ENCODE results near the gene NRTN. TPM values are rescaled to one million over a fixed set of nuclear protein-coding genes. Genes with fewer than 3 reads are reported as not detected.
"Not testable (repeated sequence)": the region's sequence is repeated elsewhere in the genome, so short reads cannot be mapped to it uniquely, and the experiment has no call there.

NRTN gene
- total RNA-seq, 1 donor from 2014 or later = 2.1 TPM

DNA sequence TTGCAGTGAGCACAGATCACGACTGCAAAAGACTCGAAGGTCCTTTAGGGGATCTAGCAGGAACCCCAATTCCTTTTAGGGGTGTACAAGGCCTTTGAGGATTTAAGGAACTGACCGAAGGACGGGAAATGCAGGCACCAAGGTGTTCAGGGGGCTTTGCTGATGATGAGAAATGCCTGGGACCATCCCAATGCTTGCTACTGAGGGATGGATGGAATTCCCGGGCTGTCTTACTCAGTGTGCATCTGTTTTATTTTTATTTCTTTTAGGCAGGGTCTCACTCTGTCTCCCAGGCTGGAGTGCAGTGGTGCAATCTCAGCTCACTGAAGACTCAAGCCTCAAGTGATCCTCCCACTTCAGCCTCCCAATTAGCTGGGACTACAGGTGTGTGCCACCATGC is 31.6 kb upstream of the NRTN start:
- Mint-ChIP-seq H3K4me1 (ENCODE audit: low read depth) (no peaks in the 10 kb centered on the region), H3K36me3 (ENCODE audit: insufficient read depth) (no peaks in the 10 kb centered on the region), H3K4me3 (ENCODE audit: low read depth) (no peak overlapping the region), H3K27ac (no peak overlapping the region), H3K9me3 (ENCODE audit: low read depth) (no peaks in the 10 kb centered on the region), H3K27me3 (no peaks in the 10 kb centered on the region)
- TF ChIP-seq, protein P1, sequence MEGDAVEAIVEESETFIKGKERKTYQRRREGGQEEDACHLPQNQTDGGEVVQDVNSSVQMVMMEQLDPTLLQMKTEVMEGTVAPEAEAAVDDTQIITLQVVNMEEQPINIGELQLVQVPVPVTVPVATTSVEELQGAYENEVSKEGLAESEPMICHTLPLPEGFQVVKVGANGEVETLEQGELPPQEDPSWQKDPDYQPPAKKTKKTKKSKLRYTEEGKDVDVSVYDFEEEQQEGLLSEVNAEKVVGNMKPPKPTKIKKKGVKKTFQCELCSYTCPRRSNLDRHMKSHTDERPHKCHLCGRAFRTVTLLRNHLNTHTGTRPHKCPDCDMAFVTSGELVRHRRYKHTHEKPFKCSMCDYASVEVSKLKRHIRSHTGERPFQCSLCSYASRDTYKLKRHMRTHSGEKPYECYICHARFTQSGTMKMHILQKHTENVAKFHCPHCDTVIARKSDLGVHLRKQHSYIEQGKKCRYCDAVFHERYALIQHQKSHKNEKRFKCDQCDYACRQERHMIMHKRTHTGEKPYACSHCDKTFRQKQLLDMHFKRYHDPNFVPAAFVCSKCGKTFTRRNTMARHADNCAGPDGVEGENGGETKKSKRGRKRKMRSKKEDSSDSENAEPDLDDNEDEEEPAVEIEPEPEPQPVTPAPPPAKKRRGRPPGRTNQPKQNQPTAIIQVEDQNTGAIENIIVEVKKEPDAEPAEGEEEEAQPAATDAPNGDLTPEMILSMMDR (IDR thresholded peaks at IDR 0.05; ENCODE audit: unreplicated experiment) = no peak
- DNase-seq (ENCODE audit: low spot score, unreplicated experiment) = no peak

DNA sequence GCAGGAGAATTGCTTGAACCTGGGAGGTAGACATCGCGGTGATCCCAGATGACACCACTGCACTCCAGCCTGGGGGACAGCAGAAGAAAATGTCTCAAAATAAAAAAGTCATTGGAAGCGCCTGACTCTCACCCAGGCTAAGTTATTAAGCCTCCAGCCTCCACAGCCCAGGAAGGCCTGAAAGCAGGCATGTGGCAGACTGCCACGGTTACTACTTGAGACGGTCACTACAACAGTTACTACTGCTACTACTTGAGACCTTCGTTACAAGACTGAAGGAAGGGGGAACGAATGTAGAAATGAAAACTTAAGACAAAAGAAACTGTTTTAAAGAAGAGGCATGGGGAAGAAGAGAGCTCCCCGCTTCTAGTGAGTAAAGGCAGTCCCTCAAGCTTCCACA is 29.9 kb upstream of the NRTN start:
- no peaks in the 10 kb centered on the region for H3K4me1 Mint-ChIP-seq (ENCODE audit: low read depth)
- no peak overlapping the region for H3K4me3 Mint-ChIP-seq (ENCODE audit: low read depth)
- TF ChIP-seq, protein P1 (IDR thresholded peaks at IDR 0.05; ENCODE audit: unreplicated experiment) = no peak

DNA sequence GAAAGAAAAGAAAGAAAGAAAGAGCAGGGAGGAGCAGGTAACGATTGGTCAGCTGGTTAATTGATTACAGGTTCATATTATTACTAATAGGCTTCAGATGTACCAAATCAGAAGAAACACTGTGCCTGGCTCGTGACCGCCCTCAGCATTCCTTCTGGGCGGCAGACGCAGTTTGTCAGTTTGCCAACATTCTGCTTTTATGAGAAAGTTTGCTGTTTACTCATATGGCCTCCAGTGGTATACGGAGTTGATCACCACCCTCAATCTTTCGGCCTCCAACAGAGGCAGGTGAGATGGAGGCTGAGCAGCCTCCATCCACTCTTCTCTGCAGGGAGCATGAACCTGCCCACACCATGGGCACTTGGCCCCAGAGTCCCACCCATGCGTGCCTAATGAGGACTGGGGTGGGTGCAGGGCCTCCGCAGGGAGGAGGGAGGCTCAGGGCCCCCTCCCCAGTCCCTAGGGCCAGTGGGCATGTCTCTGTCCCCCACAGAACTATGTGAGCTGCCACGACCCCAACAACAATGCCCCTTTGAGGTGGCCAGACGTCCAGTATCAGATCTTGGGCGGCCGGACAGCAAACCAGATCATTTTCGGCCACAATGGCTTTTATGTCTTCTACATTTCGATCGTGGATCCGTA is 29.1 kb upstream of the NRTN start:
- no peaks in the 10 kb centered on the region for H3K36me3 Mint-ChIP-seq (ENCODE audit: insufficient read depth)
- DNase-seq (ENCODE audit: low spot score, unreplicated experiment) = no peak
- no peaks in the 10 kb centered on the region for H3K4me1 Mint-ChIP-seq (ENCODE audit: low read depth)
- H3K27ac Mint-ChIP-seq = peak overlapping the region; percentile 67
- TF ChIP-seq, protein P1 (IDR thresholded peaks at IDR 0.05; ENCODE audit: unreplicated experiment) = no peak
- H3K9me3 Mint-ChIP-seq (ENCODE audit: low read depth) = no peaks in the 10 kb centered on the region
- H3K27me3 Mint-ChIP-seq = no peaks in the 10 kb centered on the region
- H3K4me3 Mint-ChIP-seq (ENCODE audit: low read depth) = no peak overlapping the region

More for the DNA sequence above, 29.9 kb upstream of the NRTN start:
- H3K36me3 Mint-ChIP-seq (ENCODE audit: insufficient read depth) = no peaks in the 10 kb centered on the region
- no peaks in the 10 kb centered on the region for H3K9me3 Mint-ChIP-seq (ENCODE audit: low read depth)
- H3K27ac Mint-ChIP-seq = no peak overlapping the region
- H3K27me3 Mint-ChIP-seq = no peaks in the 10 kb centered on the region
- DNase-seq (ENCODE audit: low spot score, unreplicated experiment) = no peak

DNA sequence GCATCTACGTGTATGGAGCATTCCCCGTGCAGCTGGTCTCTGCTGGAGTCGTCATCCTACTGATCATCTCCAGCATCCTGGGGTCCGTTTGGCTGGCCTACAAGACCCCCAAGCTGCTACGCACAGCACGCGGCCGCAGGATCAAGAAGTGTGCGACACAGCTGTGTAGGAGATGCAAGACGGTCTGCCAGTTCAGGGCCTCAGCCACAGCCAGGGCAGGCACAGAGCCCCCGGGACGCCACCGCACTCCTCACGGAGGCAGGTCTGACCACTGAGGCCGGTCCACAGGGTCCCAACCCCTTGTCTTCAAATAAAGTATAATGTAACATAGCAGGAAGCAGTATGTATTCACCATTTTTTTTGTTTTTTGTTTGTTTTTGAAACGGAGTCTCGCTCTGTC is 26.5 kb upstream of the NRTN start:
- TF ChIP-seq, protein P1 (IDR thresholded peaks at IDR 0.05; ENCODE audit: unreplicated experiment) = no peak
- Mint-ChIP-seq H3K27me3 (no peaks in the 10 kb centered on the region), H3K36me3 (ENCODE audit: insufficient read depth) (no peaks in the 10 kb centered on the region), H3K4me1 (ENCODE audit: low read depth) (no peaks in the 10 kb centered on the region), H3K27ac (no peak overlapping the region), H3K4me3 (ENCODE audit: low read depth) (no peak overlapping the region), H3K9me3 (ENCODE audit: low read depth) (no peaks in the 10 kb centered on the region)
- DNase-seq (ENCODE audit: low spot score, unreplicated experiment) = no peak

DNA sequence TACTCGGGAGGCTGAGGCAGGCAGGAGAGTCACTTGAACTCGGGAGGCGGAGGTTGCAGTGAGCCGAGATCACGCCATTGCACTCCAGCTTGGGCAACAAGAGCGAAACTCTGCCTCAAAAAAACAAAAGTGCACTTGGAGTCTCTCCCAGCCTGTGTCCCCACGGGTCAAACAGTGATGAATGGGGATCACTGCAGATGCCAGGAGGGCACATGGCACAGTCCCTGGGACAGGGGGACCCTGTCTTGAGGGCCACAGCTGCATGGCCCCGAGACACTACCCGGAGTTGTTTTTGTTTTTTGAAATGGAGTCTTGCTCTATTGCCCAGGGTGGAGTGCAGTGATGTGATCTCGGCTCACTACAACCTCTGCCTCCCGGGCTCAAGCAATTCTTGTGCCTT is 24.0 kb upstream of the NRTN start:
- not testable (repeated sequence) for H3K9me3 Mint-ChIP-seq (ENCODE audit: low read depth); H3K36me3 Mint-ChIP-seq (ENCODE audit: insufficient read depth); H3K4me1 Mint-ChIP-seq (ENCODE audit: low read depth)

DNA sequence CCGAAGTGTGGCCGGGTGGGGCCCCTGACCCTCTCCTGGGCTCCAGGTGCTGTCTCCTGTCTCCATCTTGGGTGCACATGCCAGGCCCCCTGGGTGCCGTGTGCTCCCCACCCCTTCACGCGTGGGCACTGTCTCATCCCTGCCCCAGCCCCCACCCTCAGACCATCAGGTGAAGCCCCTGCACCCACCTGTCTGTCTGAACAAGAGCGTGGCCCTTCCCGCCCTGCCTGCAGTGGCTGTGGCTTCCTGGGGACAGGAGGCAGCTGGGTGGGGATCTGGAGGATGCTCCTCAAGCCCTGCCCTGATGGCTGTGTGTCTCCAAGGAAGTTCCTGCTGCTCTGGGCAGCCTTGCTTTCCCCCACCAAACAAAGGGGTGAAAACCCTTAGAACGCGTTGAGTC is 22.5 kb upstream of the NRTN start:
- Mint-ChIP-seq H3K27me3 (no peaks in the 10 kb centered on the region), H3K4me3 (ENCODE audit: low read depth) (no peak overlapping the region)

More for the DNA sequence above, 24.0 kb upstream of the NRTN start:
- not testable (repeated sequence) for H3K27me3 Mint-ChIP-seq; H3K27ac Mint-ChIP-seq; H3K4me3 Mint-ChIP-seq (ENCODE audit: low read depth); DNase-seq (ENCODE audit: low spot score, unreplicated experiment)

More for the DNA sequence above, 22.5 kb upstream of the NRTN start:
- Mint-ChIP-seq H3K27ac (no peak overlapping the region), H3K36me3 (ENCODE audit: insufficient read depth) (peaks cover 7% of the 10 kb centered on the region), H3K9me3 (ENCODE audit: low read depth) (no peaks in the 10 kb centered on the region), H3K4me1 (ENCODE audit: low read depth) (no peaks in the 10 kb centered on the region)
- no peak for DNase-seq (ENCODE audit: low spot score, unreplicated experiment)
- TF ChIP-seq, protein P1 (IDR thresholded peaks at IDR 0.05; ENCODE audit: unreplicated experiment) = no peak
